GM23338 (cell line): ENCODE results near the gene CDKAL1. TPM values are rescaled to one million over a fixed set of nuclear protein-coding genes. Genes with fewer than 3 reads are reported as not detected.

Experiments used
- ATAC-seq: fragments of 200-7000 bp; cut with Tn5 transposase; 3 replicates; pipeline ENCODE4 v1.9.1; 2020
- DNase-seq: peaks from one replicate; pipeline ENCODE4 v3.0.0-alpha.2; 2015; ENCODE audit warnings: low spot score
- H2AFZ ChIP-seq: fragments of 200-600 bp; sonication (generic); 2 replicates; pipeline ENCODE4 v1.8.0; 2016; ENCODE audit warnings: antibody characterized with exemption, mild to moderate bottlenecking, moderate library complexity
- H3F3A ChIP-seq: fragments of 200-600 bp; sonication (generic); replicated peaks from 2 replicates; pipeline ENCODE4 v1.8.0; 2017; ENCODE audit warnings: antibody characterized with exemption, mixed run types, low read depth
- H3K27ac ChIP-seq: fragments of 200-600 bp; sonication (generic); 2 replicates; pipeline ENCODE4 v1.6.1; 2016; ENCODE audit warnings: low read depth
- H3K27me3 ChIP-seq: fragments of 200-600 bp; sonication (generic); 2 replicates; pipeline ENCODE4 v1.8.0; 2016; ENCODE audit warnings: mild to moderate bottlenecking, mixed run types, moderate library complexity; ENCODE audit not compliant: insufficient read depth
- H3K36me3 ChIP-seq: fragments of 200-600 bp; sonication (generic); 2 replicates; pipeline ENCODE4 v1.8.0; 2016; ENCODE audit warnings: mild to moderate bottlenecking; ENCODE audit not compliant: insufficient read depth
- H3K4me1 ChIP-seq: fragments of 200-600 bp; sonication (generic); 2 replicates; pipeline ENCODE4 v1.8.0; 2016; ENCODE audit warnings: mild to moderate bottlenecking, moderate library complexity; ENCODE audit not compliant: insufficient read depth
- H3K4me2 ChIP-seq: fragments of 200-600 bp; sonication (generic); 2 replicates; pipeline ENCODE4 v1.7.1; 2017; ENCODE audit warnings: mixed run types
- H3K4me3 ChIP-seq: fragments of 200-600 bp; sonication (generic); 2 replicates; pipeline ENCODE4 v1.6.1; 2016; ENCODE audit warnings: mixed run types
- H3K79me2 ChIP-seq: fragments of 200-600 bp; sonication (generic); replicated peaks from 2 replicates; pipeline ENCODE4 v1.8.0; 2017; ENCODE audit warnings: mild to moderate bottlenecking; ENCODE audit not compliant: insufficient read depth
- H3K9me2 ChIP-seq: fragments of 200-600 bp; sonication (generic); 2 replicates; pipeline ENCODE4 v1.8.0; 2017; ENCODE audit not compliant: insufficient read depth
- H4K20me1 ChIP-seq: fragments of 200-600 bp; sonication (generic); replicated peaks from 2 replicates; pipeline ENCODE4 v1.8.0; 2017; ENCODE audit warnings: mild to moderate bottlenecking; ENCODE audit not compliant: insufficient read depth
- H3K27ac Mint-ChIP-seq: 2 replicates; pipeline ENCODE4 v1.8.0; 2020; ENCODE audit warnings: inconsistent platforms, mild to moderate bottlenecking, moderate library complexity, mixed read lengths
- H3K27me3 Mint-ChIP-seq: 3 replicates; pipeline ENCODE4 v1.8.0; 2022; ENCODE audit warnings: low read depth, mild to moderate bottlenecking, moderate library complexity, mixed read lengths, inconsistent platforms; ENCODE audit not compliant: insufficient read depth, poor library complexity
- H3K36me3 Mint-ChIP-seq: 3 replicates; pipeline ENCODE4 v1.8.0; 2021; ENCODE audit warnings: low read depth, mild to moderate bottlenecking, inconsistent platforms, moderate library complexity, mixed read lengths
- H3K4me1 Mint-ChIP-seq: 3 replicates; pipeline ENCODE4 v1.8.0; 2020; ENCODE audit warnings: mild to moderate bottlenecking, inconsistent platforms, mixed read lengths
- H3K4me3 Mint-ChIP-seq: 3 replicates; pipeline ENCODE4 v1.8.0; 2021; ENCODE audit warnings: moderate library complexity, mild to moderate bottlenecking, inconsistent platforms, mixed read lengths
- H3K9me3 Mint-ChIP-seq: 3 replicates; pipeline ENCODE4 v1.8.0; 2020; ENCODE audit warnings: moderate library complexity, mild to moderate bottlenecking, inconsistent platforms, mixed read lengths
- CREB1 ChIP-seq: fragments of 250-450 bp; sonication (Bioruptor Pico); IDR thresholded peaks from 2 replicates; pipeline ENCODE4 v1.5.0; 2020; ENCODE audit warnings: low read depth, mild to moderate bottlenecking, moderate library complexity
- CTCF ChIP-seq, 2 experiments: fragments of 200-600 bp in 1 of 2; sonication (generic) in 1 of 2; conservative IDR thresholded peaks; 2 replicates each; pipeline versions ENCODE4 v1.5.1 to v1.6.1; 2016 to 2017; ENCODE audit warnings: antibody characterized with exemption in 2 of 2, low read depth in 2 of 2, mild to moderate bottlenecking in 2 of 2, moderate library complexity in 1 of 2
- ETS1 ChIP-seq: IDR thresholded peaks from 2 replicates; pipeline ENCODE4 v1.6.1; 2016; ENCODE audit warnings: antibody characterized with exemption
- EZH2phosphoT487 ChIP-seq: fragments of 200-600 bp; sonication (generic); IDR thresholded peaks from one replicate; pipeline ENCODE4 v1.8.1; 2018; ENCODE audit warnings: antibody characterized with exemption; ENCODE audit not compliant: unreplicated experiment
- JUNB ChIP-seq: IDR thresholded peaks from one replicate; pipeline ENCODE4 v1.6.1; 2016; ENCODE audit warnings: antibody characterized with exemption; ENCODE audit not compliant: unreplicated experiment
- NANOG ChIP-seq: IDR thresholded peaks from 2 replicates; pipeline ENCODE4 v1.6.1; 2016; ENCODE audit warnings: antibody characterized with exemption, borderline replicate concordance
- POLR2AphosphoS5 ChIP-seq: IDR thresholded peaks from 2 replicates; pipeline ENCODE4 v1.6.1; 2016; ENCODE audit warnings: antibody characterized with exemption, low read depth
- STAT1 ChIP-seq: IDR thresholded peaks from one replicate; pipeline ENCODE4 v1.6.1; 2016; ENCODE audit warnings: antibody characterized with exemption; ENCODE audit not compliant: unreplicated experiment
- polyA plus RNA-seq: library from polyadenylated mRNA; unstranded; fragments of >200 nt; fragmentation: Nextera tagmentation; extraction: Ambion mirVana; gene quantifications from 2 replicates; pipeline ENCODE4 v1.2.1, GENCODE V29; 2016
- total RNA-seq: library from RNA; depleted of rRNA; stranded (reverse); fragments of >200 nt; shearing (Covaris generic); gene quantifications from 2 replicates; pipeline ENCODE4 v1.2.3, GENCODE V29; 2014

Gene CDKAL1
- total and polyA plus RNA-seq, 2 experiments from 2014 or later: 17.8 to 35.0 TPM

GRCh38 chr6:21027507-21027906 is 493.2 kb downstream of the CDKAL1 start:
- Histone ChIP-seq H3K79me2 (no peaks in the 10 kb centered on the region), H3K27ac (no peak overlapping the region), H3F3A (no peaks in the 10 kb centered on the region), H3K27me3 (no peaks in the 10 kb centered on the region), H3K4me2 (no peak overlapping the region), H3K9me2 (peaks cover 3% of the 10 kb centered on the region; the same call in 1 of the 2 replicates), H4K20me1 (no peaks in the 10 kb centered on the region), H3K36me3 (no peaks in the 10 kb centered on the region), H3K4me1 (0 out of 2 replicates have a peak, but pooled peaks cover 4% of the 10 kb centered on the region), H2AFZ (no peak overlapping the region), H3K4me3 (no peak overlapping the region)
- Mint-ChIP-seq H3K36me3 (peaks cover 19% of the 10 kb centered on the region), H3K27ac (no peak overlapping the region), H3K9me3 (peaks cover 9% of the 10 kb centered on the region), H3K4me3 (no peak overlapping the region), H3K27me3 (peaks cover 7% of the 10 kb centered on the region), H3K4me1 (peaks cover 10% of the 10 kb centered on the region; the same call in 2 of the 3 replicates)
- no peak for DNase-seq
- TF ChIP-seq EZH2phosphoT487 (no peak), JUNB (no peak), STAT1 (no peak)
- no peak for ATAC-seq

GRCh38 chr6:21031182-21031581 is 496.9 kb downstream of the CDKAL1 start:
- no peaks in the 10 kb centered on the region for H4K20me1 ChIP-seq
- no peaks in the 10 kb centered on the region for H3K27me3 ChIP-seq
- no peak for DNase-seq
- no peak overlapping the region for H3K27ac ChIP-seq
- TF ChIP-seq STAT1 (no peak), EZH2phosphoT487 (no peak), NANOG (no peak), JUNB (no peak)
- H3K4me3 ChIP-seq: no peak overlapping the region
- H3K4me2 ChIP-seq: no peak overlapping the region
- ATAC-seq: no peak
- no peak overlapping the region for H2AFZ ChIP-seq
- H3K36me3 ChIP-seq: no peaks in the 10 kb centered on the region
- H3K4me1 Mint-ChIP-seq: no peaks in the 10 kb centered on the region; the same call in 2 of the 3 replicates
- H3K4me3 Mint-ChIP-seq: no peak overlapping the region
- H3K36me3 Mint-ChIP-seq: peaks cover 19% of the 10 kb centered on the region
- H3K4me1 ChIP-seq: no peaks in the 10 kb centered on the region
- H3K79me2 ChIP-seq: no peaks in the 10 kb centered on the region
- H3K27me3 Mint-ChIP-seq: peaks cover 7% of the 10 kb centered on the region
- H3K9me3 Mint-ChIP-seq: peaks cover 9% of the 10 kb centered on the region
- H3K9me2 ChIP-seq: peaks cover 3% of the 10 kb centered on the region; the same call in 1 of the 2 replicates
- no peak overlapping the region for H3K27ac Mint-ChIP-seq
- no peaks in the 10 kb centered on the region for H3F3A ChIP-seq

- Histone ChIP-seq H3K79me2 (no peaks in the 10 kb centered on the region), H3K27me3 (no peaks in the 10 kb centered on the region), H3K27ac (no peak overlapping the region), H4K20me1 (no peaks in the 10 kb centered on the region), H3K4me3 (no peak overlapping the region), H3K36me3 (no peaks in the 10 kb centered on the region), H3K9me2 (peaks cover 3% of the 10 kb centered on the region; the same call in 1 of the 2 replicates), H3K4me1 (no peaks in the 10 kb centered on the region), H3K4me2 (no peak overlapping the region), H3F3A (no peaks in the 10 kb centered on the region), H2AFZ (no peak overlapping the region)
- ATAC-seq (no peak), DNase-seq (no peak)
- Mint-ChIP-seq H3K4me1 (peaks cover 2% of the 10 kb centered on the region; the same call in 1 of the 3 replicates), H3K9me3 (no peaks in the 10 kb centered on the region; the same call in 2 of the 3 replicates), H3K36me3 (peaks cover 6% of the 10 kb centered on the region; the same call in 2 of the 3 replicates), H3K4me3 (no peak overlapping the region), H3K27me3 (peaks cover 7% of the 10 kb centered on the region), H3K27ac (no peak overlapping the region)
- TF ChIP-seq CTCF (conservative IDR thresholded peaks at IDR 0.05; ENCODE audit: low read depth in 2 of 2): no peak
- TF ChIP-seq CREB1 (CRISPR knock-in tag): no peak
- no peak for TF ChIP-seq ETS1
- no peak for TF ChIP-seq POLR2AphosphoS5
Observed at GRCh38 chr6:21033084-21033483, 498.8 kb downstream of the CDKAL1 start.
